HCT116 (cell line): Measurements from ENCODE around the gene RORB. TPM values are rescaled to one million over a fixed set of nuclear protein-coding genes. Genes with fewer than 3 reads are reported as not detected.

Source experiments
- ATAC-seq: fragments of 200-7000 bp; cut with Tn5 transposase; 2 replicates; pipeline ENCODE4 v1.9.1; 2020; ENCODE audit warnings: mild to moderate bottlenecking, moderate library complexity
- BruUV-seq: library from RNA; stranded (reverse); fragments of 400-500 nt; replicated peaks from 2 replicates; lab custom pipeline; 2021; lab: Mats Ljungman, UMichigan
- CTCF ChIA-PET: fragments of 300-600 bp; sonication (Branson Sonifier 250); formaldehyde crosslinking; loops from one replicate; lab custom pipeline; 2021; ENCODE audit warnings: antibody characterized with exemption; lab: Charles Lee
- POLR2A ChIA-PET: fragments of 300-600, 350-600 bp; sonication (Branson Sonifier 250); formaldehyde crosslinking; loops from one replicate; lab custom pipeline; 2021; ENCODE audit warnings: antibody characterized with exemption; lab: Charles Lee
- RAD21 ChIA-PET, 2 experiments: fragments of 300-600 bp; sonication (Branson Sonifier 250); formaldehyde crosslinking; loops; one replicate each; lab custom pipeline; 2023; ENCODE audit warnings: low total read pairs in 2 of 2; ENCODE audit not compliant: uncharacterized antibody in 2 of 2, unreplicated experiment in 2 of 2, low non-redundant PET in 1 of 2; lab: Charles Lee
- DNase-seq: peaks from one replicate; pipeline ENCODE4 v3.0.0-alpha.2; 2010; ENCODE audit warnings: low read depth, low spot score
- H2AFZ ChIP-seq: fragments of 200-600 bp; shearing (Covaris generic), sonication (generic); 2 replicates; pipeline ENCODE4 v1.6.1; 2017; ENCODE audit warnings: low read depth, mixed run types, mixed read lengths, antibody characterized with exemption, low read length; ENCODE audit not compliant: poor library complexity, severe bottlenecking
- H3K27ac ChIP-seq: 2 replicates; pipeline ENCODE4 v1.5.1; 2012; ENCODE audit warnings: low read depth, low read length
- H3K27me3 ChIP-seq: fragments of 200-600 bp; sonication (generic); 2 replicates; pipeline ENCODE4 v1.6.1; 2016; ENCODE audit warnings: mixed run types, low read length, mixed read lengths; ENCODE audit not compliant: insufficient read depth
- H3K36me3 ChIP-seq, 2 experiments: fragments of 200-500 bp in 1 of 2; fragments of 200-600 bp in 1 of 2; sonication (Bioruptor generic) in 1 of 2; sonication (generic) in 1 of 2; 2 replicates each; pipeline versions ENCODE4 v1.5.1 to v1.6.1; 2014 to 2016; ENCODE audit warnings: low read length in 2 of 2, inconsistent platforms in 1 of 2, mixed read lengths in 1 of 2, mixed run types in 1 of 2; ENCODE audit not compliant: insufficient read depth in 2 of 2, control insufficient read depth in 1 of 2
- H3K4me1 ChIP-seq, 2 experiments: fragments of 200-600 bp in 1 of 2; sonication (generic) in 1 of 2; 2 replicates each; pipeline versions ENCODE4 v1.5.1 to v1.6.1; 2012 to 2017; ENCODE audit warnings: low read length in 2 of 2, inconsistent platforms in 1 of 2, mild to moderate bottlenecking in 1 of 2, mixed read lengths in 1 of 2, mixed run types in 1 of 2, moderate library complexity in 1 of 2; ENCODE audit not compliant: insufficient read depth in 2 of 2, control insufficient read depth in 1 of 2
- H3K4me2 ChIP-seq: fragments of 200-600 bp; sonication (generic); 2 replicates; pipeline ENCODE4 v1.6.1; 2017; ENCODE audit warnings: mixed run types, low read length, mixed read lengths
- H3K4me3 ChIP-seq, 2 experiments: fragments of 200-600 bp in 1 of 2; sonication (generic) in 1 of 2; replicated peaks in 1 of 2; 2 replicates each; pipeline ENCODE4 v1.5.1; 2011 to 2016; ENCODE audit warnings: low read length in 2 of 2, control low read depth in 1 of 2, low read depth in 1 of 2, mild to moderate bottlenecking in 1 of 2, mixed read lengths in 1 of 2, mixed run types in 1 of 2
- H3K79me2 ChIP-seq: fragments of 200-600 bp; sonication (generic); 2 replicates; pipeline ENCODE4 v1.6.1; 2017; ENCODE audit warnings: mild to moderate bottlenecking, mixed run types, low read length, moderate library complexity, mixed read lengths; ENCODE audit not compliant: insufficient read depth
- H3K9ac ChIP-seq: fragments of 200-600 bp; sonication (generic); 2 replicates; pipeline ENCODE4 v1.6.1; 2016; ENCODE audit warnings: low read length, mixed read lengths
- H3K9me2 ChIP-seq: fragments of 200-600 bp; sonication (generic), shearing (Covaris generic); 2 replicates; pipeline ENCODE4 v1.6.1; 2017; ENCODE audit warnings: mixed run types, mild to moderate bottlenecking, moderate library complexity; ENCODE audit not compliant: insufficient read depth
- H3K9me3 ChIP-seq, 2 experiments: fragments of 200-500 bp in 1 of 2; fragments of 200-600 bp in 1 of 2; sonication (Bioruptor generic) in 1 of 2; sonication (generic) in 1 of 2; 2 replicates each; pipeline ENCODE4 v1.6.1; 2014 to 2017; ENCODE audit warnings: low read length in 2 of 2, mixed read lengths in 2 of 2, inconsistent platforms in 1 of 2, low read depth in 1 of 2, mild to moderate bottlenecking in 1 of 2, mixed run types in 1 of 2, moderate library complexity in 1 of 2; ENCODE audit not compliant: control insufficient read depth in 1 of 2, insufficient read depth in 1 of 2
- H4K20me1 ChIP-seq: fragments of 200-600 bp; sonication (generic), shearing (Covaris generic); 2 replicates; pipeline ENCODE4 v1.6.1; 2017; ENCODE audit warnings: mixed run types, mild to moderate bottlenecking, moderate library complexity; ENCODE audit not compliant: insufficient read depth
- ATF3 ChIP-seq: IDR thresholded peaks from 2 replicates; pipeline ENCODE4 v1.6.1; 2012
- CBX3 ChIP-seq: IDR thresholded peaks from 2 replicates; pipeline ENCODE4 v1.6.1; 2012; ENCODE audit warnings: low read depth
- CTCF ChIP-seq, 3 experiments: fragments of 200-600 bp in 1 of 3; sonication (generic) in 1 of 3; IDR thresholded peaks in 2 of 3; conservative IDR thresholded peaks in 1 of 3; 2 replicates each; pipeline ENCODE4 v1.5.1; 2012 to 2017; ENCODE audit warnings: low read depth in 2 of 3, low read length in 2 of 3, antibody characterized with exemption in 1 of 3, borderline replicate concordance in 1 of 3, control low read depth in 1 of 3, mild to moderate bottlenecking in 1 of 3, mixed read lengths in 1 of 3, mixed run types in 1 of 3, moderate library complexity in 1 of 3; ENCODE audit not compliant: insufficient read depth in 1 of 3
- ELF1 ChIP-seq: IDR thresholded peaks from 2 replicates; pipeline ENCODE4 v1.6.1; 2012; ENCODE audit warnings: low read depth, borderline replicate concordance
- EZH2 ChIP-seq: fragments of 200-600 bp; sonication (generic); IDR thresholded peaks from 2 replicates; pipeline ENCODE4 v1.6.1; 2017; ENCODE audit warnings: antibody characterized with exemption, mixed run types
- EZH2phosphoT487 ChIP-seq: fragments of 200-600 bp; IDR thresholded peaks from 2 replicates; pipeline ENCODE4 v1.6.1; 2018; ENCODE audit warnings: antibody characterized with exemption, borderline replicate concordance
- FOSL1 ChIP-seq: IDR thresholded peaks from 2 replicates; pipeline ENCODE4 v1.6.1; 2012; ENCODE audit warnings: low read depth
- JUND ChIP-seq: IDR thresholded peaks from 2 replicates; pipeline ENCODE4 v1.6.1; 2012
- POLR2A ChIP-seq: IDR thresholded peaks from 2 replicates; pipeline ENCODE4 v1.7.0; 2011; ENCODE audit warnings: borderline replicate concordance; ENCODE audit not compliant: insufficient read depth, insufficient read length; ENCODE audit errors: extremely low read depth
- POLR2AphosphoS5 ChIP-seq: IDR thresholded peaks from 2 replicates; pipeline ENCODE4 v1.6.1; 2011; ENCODE audit warnings: mild to moderate bottlenecking, low read depth, low read length, moderate library complexity
- REST ChIP-seq: IDR thresholded peaks from 2 replicates; pipeline ENCODE4 v1.6.1; 2012; ENCODE audit warnings: low read depth
- SIN3A ChIP-seq: IDR thresholded peaks from 2 replicates; pipeline ENCODE4 v1.6.1; 2012; ENCODE audit warnings: low read depth
- SP1 ChIP-seq: IDR thresholded peaks from 2 replicates; pipeline ENCODE4 v1.6.1; 2012; ENCODE audit warnings: low read depth
- TCF7L2 ChIP-seq: IDR thresholded peaks from 2 replicates; pipeline ENCODE4 v1.7.0; 2011; ENCODE audit warnings: borderline replicate concordance, inconsistent platforms; ENCODE audit not compliant: insufficient read depth, insufficient read length; ENCODE audit errors: extremely low read depth
- YY1 ChIP-seq: IDR thresholded peaks from 2 replicates; pipeline ENCODE4 v1.6.1; 2011; ENCODE audit warnings: low read length, low read depth, moderate library complexity, mild to moderate bottlenecking; ENCODE audit not compliant: insufficient replicate concordance; ENCODE audit errors: extremely low read depth
- ZBTB33 ChIP-seq: IDR thresholded peaks from 2 replicates; pipeline ENCODE4 v1.6.1; 2011; ENCODE audit warnings: mild to moderate bottlenecking, low read length, moderate library complexity; ENCODE audit not compliant: insufficient replicate concordance; ENCODE audit errors: extremely low read depth
- ZFX ChIP-seq: fragments of 450-650 bp; IDR thresholded peaks from 2 replicates; pipeline ENCODE4 v1.6.1; 2017
- ZNF274 ChIP-seq: fragments of 200-500 bp; sonication (Bioruptor generic); IDR thresholded peaks from 2 replicates; pipeline ENCODE4 v1.6.1; 2014; ENCODE audit warnings: mild to moderate bottlenecking, low read depth, low read length, inconsistent platforms
- intact Hi-C: fragments of 100-400 bp; cut with micrococcal nuclease; formaldehyde crosslinking; loops from 2 replicates; pipeline ENCODE4 v1.10.0; 2022
- total RNA-seq: library from RNA; stranded (reverse); gene quantifications from one replicate; pipeline ENCODE4 v1.2.1, GENCODE V29; 2021; ENCODE audit not compliant: unreplicated experiment

RORB gene
- total RNA-seq, 1 experiment from 2014 or later, result 0.02 TPM

- Histone ChIP-seq H3K4me2 (no peak overlapping the region), H3K9me2 (no peaks in the 10 kb centered on the region), H3K36me3 (no peaks in the 10 kb centered on the region), H3K79me2 (no peaks in the 10 kb centered on the region), H3K4me1 (no peaks in the 10 kb centered on the region), H3K27me3 (no peaks in the 10 kb centered on the region), H3K9me3 (no peaks in the 10 kb centered on the region), H4K20me1 (no peaks in the 10 kb centered on the region), H3K9ac (no peak overlapping the region), H2AFZ (no peak overlapping the region), H3K4me3 (no peak overlapping the region), H3K27ac (no peak overlapping the region)
- TF ChIP-seq CBX3 (no peak), CTCF (IDR thresholded peaks at IDR 0.05 in 2 of 3, conservative IDR thresholded peaks at IDR 0.05 in 1 of 3; ENCODE audit: borderline replicate concordance in 1 of 3, insufficient read depth in 1 of 3, low read depth in 2 of 3, low read length in 2 of 3) (no peak), ELF1 (no peak), POLR2AphosphoS5 (no peak), SIN3A (no peak), ZNF274 (no peak), ZFX (no peak), TCF7L2 (no peak), POLR2A (no peak), FOSL1 (no peak), SP1 (no peak), REST (no peak), EZH2 (no peak), ATF3 (no peak), EZH2phosphoT487 (no peak), YY1 (no peak), ZBTB33 (no peak), JUND (no peak)
- ATAC-seq (no peak), DNase-seq (no peak)
- intact Hi-C loops, result no loop called here
- RAD21 ChIA-PET, result no interaction called here
- CTCF ChIA-PET, result no interaction called here
- POLR2A ChIA-PET, result no interaction called here
- BruUV-seq, result no TSS peak
Measured at GRCh38 chr9:74494490-74494889, 2.6 kb upstream of the RORB start.
